GM23248 (cell line): ENCODE measurements around the gene TNFRSF21.

ENCODE experiments used
- EZH2 ChIP-seq: fragments of 200-600 bp; sonication (generic); IDR thresholded peaks from 2 replicates; pipeline ENCODE4 v1.6.1; 2018; ENCODE audit warnings: antibody characterized with exemption, mild to moderate bottlenecking; ENCODE audit not compliant: insufficient read depth, poor library complexity, severe bottlenecking
- EZH2phosphoT487 ChIP-seq: fragments of 200-600 bp; sonication (generic); IDR thresholded peaks from 2 replicates; pipeline ENCODE4 v1.6.1; 2018; ENCODE audit warnings: antibody characterized with exemption, moderate library complexity, mild to moderate bottlenecking, low read depth; ENCODE audit not compliant: insufficient read depth

- TF ChIP-seq EZH2phosphoT487 = no peak
- TF ChIP-seq EZH2 = no peak
Observed at GRCh38 chr6:47319867-47320266, 10.2 kb upstream of the TNFRSF21 start.
